ENCODE measurements around the gene C2orf49. TPM values are rescaled to one million over a fixed set of nuclear protein-coding genes. Genes with fewer than 3 reads are reported as not detected.

Gene C2orf49
- 17.2 TPM for polyA plus RNA-seq (ENCODE audit: insufficient read length)

DNA sequence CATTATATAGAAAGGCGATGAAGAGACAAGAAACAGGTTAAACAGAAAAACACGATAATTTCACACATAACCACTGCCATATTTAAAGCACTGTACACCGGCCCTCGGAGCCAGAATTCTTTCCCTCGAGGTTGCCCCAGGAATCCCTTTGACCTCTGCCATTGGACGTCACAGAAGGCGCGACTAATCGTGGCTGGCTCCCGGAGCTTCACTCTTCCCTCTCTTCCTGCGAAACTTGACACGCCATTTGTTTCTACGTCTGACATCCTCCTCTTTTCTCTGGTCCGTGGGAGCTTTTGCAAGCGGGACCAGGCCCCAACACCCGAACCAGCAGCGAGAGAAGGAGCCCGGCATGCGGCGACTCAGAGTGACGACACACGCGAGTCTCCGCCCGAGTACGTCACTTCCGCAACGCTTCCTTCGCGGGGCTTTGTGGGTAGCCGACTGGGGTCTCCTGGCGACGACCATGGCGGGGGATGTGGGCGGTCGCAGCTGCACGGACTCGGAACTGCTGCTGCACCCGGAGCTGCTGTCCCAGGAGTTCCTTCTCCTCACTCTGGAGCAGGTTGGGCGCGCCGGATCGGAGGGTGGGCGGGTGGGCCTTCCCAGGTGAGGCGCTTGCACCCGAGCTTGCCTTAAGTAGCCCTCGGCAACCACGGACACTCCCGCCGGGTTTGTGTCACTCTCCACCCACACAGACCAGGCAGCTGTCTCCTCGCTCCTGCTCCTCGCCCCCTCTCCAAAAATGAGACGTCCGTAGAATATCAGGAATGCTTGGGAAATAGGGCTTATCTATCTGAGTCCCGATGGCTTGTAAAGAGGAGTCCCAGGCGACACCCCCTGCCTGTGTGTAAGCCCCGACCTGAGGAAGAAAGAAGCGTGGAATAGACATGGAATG lies at the start of gene C2orf49:
Gene C2orf49 (plus strand): TSS at position 419 of the 898 bp plus-strand sequence. CDS start 48 bp downstream, at position 467.
- peak; percentile 93 for DNase-seq

- no peak for DNase-seq
Measured at GRCh38 chr2:105287692-105288091, 49.6 kb upstream of the C2orf49 start.

DNA sequence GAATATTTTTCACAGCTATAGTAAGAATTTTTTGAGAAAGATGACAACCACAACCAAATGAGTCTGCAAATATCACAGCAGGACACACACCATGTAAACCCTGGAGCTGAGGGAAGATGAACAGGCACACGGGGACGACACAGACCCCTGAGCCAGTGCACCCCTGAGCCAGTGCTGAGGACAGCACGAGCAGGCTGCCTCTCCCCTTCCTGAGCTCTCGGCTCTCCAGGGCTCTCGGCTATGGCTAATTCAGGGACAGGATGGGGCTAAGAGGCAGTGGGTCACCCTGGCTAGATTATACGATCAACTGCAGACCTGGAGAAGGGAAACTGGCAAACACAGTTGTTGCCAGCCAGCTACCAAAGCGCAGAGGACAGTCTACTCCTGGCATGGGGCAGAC lies 49.2 kb upstream of the C2orf49 start:
- no peak for DNase-seq

DNA sequence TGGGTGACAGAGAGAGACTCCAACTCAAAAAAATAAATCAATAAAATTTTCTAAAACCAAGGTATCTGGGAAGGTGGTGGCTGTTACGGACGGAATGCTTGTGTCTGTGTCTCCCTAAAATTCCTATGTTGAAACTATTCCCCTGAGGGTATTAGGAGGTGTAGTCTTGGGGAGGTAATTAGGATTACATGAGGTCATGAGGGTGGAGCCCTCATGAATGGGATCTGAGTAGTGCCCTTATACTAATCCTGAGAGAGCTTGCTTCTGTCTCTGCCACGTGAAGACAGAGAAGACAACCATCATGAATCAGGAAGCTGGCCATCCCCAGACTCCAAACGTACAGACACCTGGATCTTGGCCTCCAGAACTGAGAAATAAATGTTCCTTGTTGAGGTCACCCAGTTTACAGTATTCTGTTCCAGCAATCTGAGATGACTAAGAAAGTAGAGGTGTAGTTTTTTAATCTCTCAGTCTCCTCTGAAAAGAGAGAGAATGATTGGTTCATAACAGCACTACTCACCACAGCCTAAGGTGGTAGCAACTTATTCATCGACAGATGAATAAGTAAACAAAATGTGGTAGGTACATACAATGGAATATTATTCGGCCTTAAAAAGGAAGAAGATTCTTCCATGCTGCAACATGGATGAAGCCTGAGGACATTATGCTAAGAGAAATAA lies 46.2 kb upstream of the C2orf49 start:
- no peak for DNase-seq

DNA sequence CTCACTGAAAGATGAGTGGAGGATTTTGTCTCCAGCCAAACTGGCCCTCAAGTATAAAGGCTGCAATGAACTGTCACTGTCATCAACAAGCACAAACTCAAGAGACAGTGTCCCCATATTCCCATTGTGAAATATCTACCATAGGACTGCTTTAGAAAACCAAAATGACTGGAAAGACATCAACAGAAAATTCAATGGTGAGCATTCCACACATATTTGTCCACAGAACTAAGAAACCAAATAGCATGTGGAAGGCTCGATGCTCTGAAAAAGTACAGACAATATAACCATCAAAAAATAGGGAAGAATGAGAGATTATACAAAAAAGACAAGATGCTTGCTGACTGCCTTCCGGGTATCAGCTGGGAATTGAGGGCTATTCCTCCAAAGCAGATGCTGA lies 45.4 kb upstream of the C2orf49 start:
- no peak for DNase-seq

GRCh38 chr2:105294046-105294445 lies 43.3 kb upstream of the C2orf49 start:
- DNase-seq: no peak

DNA sequence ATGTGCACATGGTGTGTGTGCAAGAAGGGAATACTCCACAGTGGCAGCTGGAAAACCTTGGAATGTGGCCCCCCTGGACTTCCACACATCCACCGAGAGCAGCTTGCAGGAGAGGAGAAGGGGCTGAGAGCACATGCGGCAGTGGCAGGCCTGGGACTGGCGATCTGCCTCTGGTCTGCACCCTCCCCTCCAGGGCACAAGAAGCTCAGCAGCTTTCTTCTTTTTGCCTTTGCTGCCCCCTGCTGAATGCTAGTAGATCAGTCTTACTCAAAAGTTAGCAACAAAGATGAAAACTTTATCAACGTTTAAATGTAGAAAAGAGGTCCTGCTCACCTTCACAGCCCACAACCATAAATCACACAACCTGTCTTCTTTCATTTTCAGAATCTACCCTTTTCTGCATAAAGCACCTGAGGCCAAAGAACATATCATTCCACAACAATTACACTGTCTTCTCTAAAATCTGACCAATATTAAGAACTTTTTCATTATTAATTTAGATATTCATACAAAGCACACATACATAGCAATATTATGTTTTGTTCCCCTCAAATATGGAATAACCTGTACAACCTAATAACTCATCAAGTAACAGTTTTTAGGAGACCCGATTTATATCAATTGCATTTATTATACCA lies 42.4 kb upstream of the C2orf49 start:
- DNase-seq: peak; percentile 19

DNA sequence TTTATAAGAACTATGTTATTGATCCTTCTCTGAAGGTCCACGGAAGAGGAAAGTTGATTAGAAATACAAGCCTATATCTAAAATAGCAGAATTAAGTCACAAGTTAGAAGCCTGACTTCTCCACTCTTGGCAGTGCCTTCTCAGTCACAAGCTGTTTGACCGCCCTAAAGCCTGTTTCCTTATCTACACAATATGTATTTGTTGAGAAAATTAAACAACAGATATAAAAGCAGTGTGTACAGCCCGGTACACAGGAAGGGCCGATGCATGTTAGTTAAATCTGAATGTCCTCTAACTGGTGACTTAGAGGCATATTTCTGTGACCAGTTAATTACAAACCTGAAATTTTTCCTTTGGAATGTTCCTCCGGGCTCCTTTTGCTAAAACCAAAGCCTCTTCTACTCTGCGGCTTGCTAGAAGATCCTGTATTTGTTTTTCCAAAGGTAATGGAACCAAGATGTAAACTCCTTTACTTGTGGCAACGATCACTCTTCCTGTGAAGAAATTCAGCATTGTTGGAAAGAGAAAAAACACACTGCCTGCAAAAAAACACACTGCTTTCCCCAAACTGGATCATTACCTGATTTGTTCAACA lies 41.2 kb upstream of the C2orf49 start:
- no peak for DNase-seq

DNA sequence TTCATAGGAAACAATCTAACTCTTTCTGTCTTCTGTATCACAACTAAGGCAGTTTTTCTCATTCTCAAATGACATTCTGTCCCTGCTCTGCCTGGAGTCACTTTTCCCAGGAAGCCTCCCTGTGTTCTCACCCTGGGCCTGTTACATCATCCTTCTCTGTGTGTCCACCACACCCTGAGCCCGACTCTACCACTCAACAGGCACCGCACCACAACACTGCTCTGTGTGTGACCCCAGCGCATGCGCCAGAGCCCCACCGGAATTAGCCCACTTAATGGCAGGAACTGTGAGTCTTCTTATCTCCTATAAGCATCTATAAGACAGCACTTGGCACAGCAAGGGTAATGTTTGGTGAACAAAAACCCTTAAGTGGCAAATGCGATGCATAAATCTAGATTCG lies 40.1 kb upstream of the C2orf49 start:
- DNase-seq: no peak

GRCh38 chr2:105298017-105298416 lies 39.3 kb upstream of the C2orf49 start:
- DNase-seq: no peak

DNA sequence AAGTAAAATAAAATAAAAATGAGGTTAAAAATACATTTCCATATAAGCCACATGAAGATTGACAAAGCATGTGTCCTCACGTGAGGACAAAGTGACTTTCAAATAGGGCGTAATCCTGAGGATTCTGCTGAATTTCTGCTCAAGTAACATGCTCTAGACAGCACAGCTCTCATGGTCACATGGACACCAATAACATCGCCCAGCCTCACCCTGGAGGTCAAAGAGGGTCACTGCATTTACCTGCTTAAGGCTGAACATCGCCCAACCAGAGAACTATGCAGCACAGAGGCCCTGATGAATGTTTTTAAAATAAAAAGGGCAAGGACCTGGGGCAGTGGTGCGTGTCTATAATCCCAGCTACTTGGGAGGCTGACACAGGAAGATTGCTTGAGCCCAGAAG lies 38.0 kb upstream of the C2orf49 start:
- no peak for DNase-seq

- no peak for DNase-seq
Measured at GRCh38 chr2:105301646-105302045, 35.7 kb upstream of the C2orf49 start.

DNA sequence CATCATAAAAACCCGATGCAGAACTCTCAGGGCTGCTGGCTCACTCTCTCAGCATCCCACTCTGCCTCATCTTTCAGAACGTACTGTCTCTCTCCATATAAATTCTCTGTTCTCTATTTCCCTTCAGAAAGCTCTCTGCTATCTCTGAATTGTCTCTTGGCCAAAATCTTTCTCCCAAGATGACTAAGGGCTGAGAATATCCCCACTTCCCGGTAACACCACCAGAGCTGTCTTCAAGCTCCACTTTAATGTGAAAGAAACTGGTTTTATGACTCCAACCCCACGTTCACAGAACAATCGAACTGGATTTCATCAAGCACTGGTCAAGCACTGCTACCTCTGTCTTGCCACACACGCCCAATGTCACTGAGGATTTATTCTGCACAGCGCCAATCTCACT lies 30.2 kb upstream of the C2orf49 start:
- DNase-seq: no peak

GRCh38 chr2:105307550-105307949 lies 29.8 kb upstream of the C2orf49 start:
- DNase-seq: no peak

- no peak for DNase-seq
Measured at GRCh38 chr2:105307962-105308361, 29.4 kb upstream of the C2orf49 start.

DNA sequence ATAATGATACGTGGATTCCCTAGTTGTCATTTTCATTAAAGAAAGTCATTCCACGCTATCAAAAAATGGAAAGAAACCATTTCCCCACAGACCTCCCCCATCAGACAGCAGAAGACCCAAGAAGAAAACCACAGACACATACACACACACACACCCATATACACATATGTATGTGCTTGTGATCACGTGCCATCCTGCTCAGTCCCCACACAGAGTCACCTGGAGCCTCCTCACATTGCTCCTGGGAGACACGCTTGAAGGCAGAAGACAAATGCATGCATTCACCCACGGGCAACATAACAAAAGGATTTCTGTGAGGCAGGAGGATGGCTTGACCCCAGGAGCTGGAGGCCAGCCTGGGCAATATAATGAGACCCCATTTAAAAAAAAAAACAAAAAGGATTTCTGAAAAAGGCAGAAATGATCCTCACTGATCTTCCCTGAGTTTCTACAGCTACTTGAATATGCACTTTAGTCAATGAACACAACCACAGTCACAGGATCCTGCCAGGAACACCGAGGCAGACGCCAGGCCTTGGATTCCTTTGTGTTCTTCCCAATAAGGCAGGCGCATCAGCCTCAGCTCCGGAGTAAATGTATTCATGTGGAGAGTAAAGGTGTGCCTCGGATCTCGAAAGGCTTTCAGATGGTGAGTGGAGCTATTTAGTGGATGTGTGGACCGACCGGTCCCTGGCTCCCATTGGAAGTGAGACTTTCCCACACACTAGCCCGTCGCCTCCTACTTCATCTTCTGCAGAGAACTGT lies 28.8 kb upstream of the C2orf49 start:
- DNase-seq: no peak

GRCh38 chr2:105309147-105309545 lies 28.2 kb upstream of the C2orf49 start:
- DNase-seq: peak; percentile 15

DNA sequence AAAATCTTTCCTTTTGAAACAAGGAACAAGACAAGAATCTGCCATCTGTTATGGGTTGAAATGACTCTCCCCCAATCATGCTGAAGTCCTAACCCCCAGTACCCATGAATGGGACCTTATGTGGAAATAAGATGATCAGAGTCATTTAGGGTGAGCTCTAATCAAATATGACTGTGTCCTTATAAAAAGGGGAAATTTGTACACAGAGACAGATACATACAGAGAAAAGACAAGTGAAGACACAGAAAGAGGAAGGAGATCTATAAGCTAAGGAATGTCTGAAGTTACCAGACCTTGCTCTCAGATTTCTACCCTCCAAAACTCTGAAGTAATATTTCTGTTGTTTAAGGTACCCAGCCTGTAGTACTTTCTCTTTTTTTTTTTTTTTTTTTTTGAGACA lies 23.5 kb upstream of the C2orf49 start:
- DNase-seq: no peak

DNA sequence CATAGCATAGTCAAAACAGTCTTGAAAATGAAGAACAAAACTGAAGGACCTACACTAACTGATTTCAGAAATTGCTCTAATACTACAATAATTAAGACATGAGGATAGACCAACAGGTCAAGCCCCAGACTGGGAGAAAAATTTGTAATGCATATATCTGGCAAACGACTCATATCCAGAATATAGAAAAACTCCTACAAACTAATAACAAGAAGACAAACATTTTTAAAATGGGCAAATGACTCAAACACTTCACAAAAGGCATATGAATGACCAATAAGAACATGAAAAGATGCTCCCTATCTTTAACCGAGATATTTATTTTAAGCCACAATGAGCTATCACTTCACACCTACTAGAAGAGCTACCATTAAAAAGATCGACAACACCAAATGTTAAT lies 22.0 kb upstream of the C2orf49 start:
- no peak for DNase-seq

- no peak for DNase-seq
Measured at GRCh38 chr2:105317937-105318336, 19.4 kb upstream of the C2orf49 start.

GRCh38 chr2:105320651-105321215 lies 16.6 kb upstream of the C2orf49 start:
- no peak for DNase-seq
